ENCODE results near the gene EPB41L1. TPM values are rescaled to one million over a fixed set of nuclear protein-coding genes. Genes with fewer than 3 reads are reported as not detected.

EPB41L1 gene
- total RNA-seq, 1 experiment from 2014 or later = 38.7 TPM

GRCh38 chr20:36141310-36141709 is 13.2 kb upstream of the EPB41L1 start:
- no peak for TF ChIP-seq E2F4 (CRISPR knock-in tag; IDR thresholded peaks at IDR 0.05; ENCODE audit: borderline replicate concordance, low read depth)
- no peak for TF ChIP-seq JAZF1 (CRISPR knock-in tag; IDR thresholded peaks at IDR 0.05)
- TF ChIP-seq ZNF423 (CRISPR knock-in tag; IDR thresholded peaks at IDR 0.05) = no peak
- TF ChIP-seq ZSCAN18 (CRISPR knock-in tag; IDR thresholded peaks at IDR 0.05) = no peak
- no peak for TF ChIP-seq CBFB (CRISPR knock-in tag; IDR thresholded peaks at IDR 0.05; ENCODE audit: low read depth)
- TF ChIP-seq ATF6 (CRISPR knock-in tag; IDR thresholded peaks at IDR 0.05) = no peak
- no peak for TF ChIP-seq ZNF396 (CRISPR knock-in tag; IDR thresholded peaks at IDR 0.05; ENCODE audit: borderline replicate concordance)
- no peak for TF ChIP-seq KAT7 (CRISPR knock-in tag; IDR thresholded peaks at IDR 0.05; ENCODE audit: borderline replicate concordance)
- no peak for ATAC-seq
- Mint-ChIP-seq H3K4me3 (no peak overlapping the region), H3K4me1 (peaks cover 5% of the 10 kb centered on the region), H3K27ac (no peak overlapping the region), H3K9me3 (no peaks in the 10 kb centered on the region), H3K27me3 (ENCODE audit: low read depth) (no peaks in the 10 kb centered on the region; the same call in 1 of the 2 replicates), H3K36me3 (no peaks in the 10 kb centered on the region)
- DNase-seq (ENCODE audit: low spot score) = no peak
- POLR2A ChIA-PET = no interaction called here
- CTCF ChIA-PET = interaction anchor here (6.9 kb wide), 1 partner anchor 149 kb away, joined by 366 read pairs; no protein-coding TSS in a partner anchor

- DNase-seq (ENCODE audit: low spot score) (no peak), ATAC-seq (no peak)
- Mint-ChIP-seq H3K9me3 (no peaks in the 10 kb centered on the region), H3K4me3 (no peak overlapping the region), H3K27ac (no peak overlapping the region), H3K4me1 (no peaks in the 10 kb centered on the region), H3K27me3 (ENCODE audit: low read depth) (no peaks in the 10 kb centered on the region; the same call in 1 of the 2 replicates), H3K36me3 (no peaks in the 10 kb centered on the region)
- POLR2A ChIA-PET = no interaction called here
- CTCF ChIA-PET = interaction anchor here (0.5 to 2.4 kb wide), 3 partner anchors 12 to 151 kb away, joined by 3 to 9 read pairs (median 8); no protein-coding TSS in a partner anchor
- TF ChIP-seq NFATC4 (CRISPR knock-in tag; IDR thresholded peaks at IDR 0.05) (no peak), ZBTB21 (CRISPR knock-in tag; IDR thresholded peaks at IDR 0.05; ENCODE audit: borderline replicate concordance) (no peak), JUN (CRISPR knock-in tag; IDR thresholded peaks at IDR 0.05) (no peak), RELA (CRISPR knock-in tag; IDR thresholded peaks at IDR 0.05; ENCODE audit: borderline replicate concordance) (no peak), ZNF671 (CRISPR knock-in tag; IDR thresholded peaks at IDR 0.05) (no peak), ERG (CRISPR knock-in tag; IDR thresholded peaks at IDR 0.05) (no peak), ZNF281 (CRISPR knock-in tag; IDR thresholded peaks at IDR 0.05) (no peak), GTF2I (CRISPR knock-in tag; conservative IDR thresholded peaks at IDR 0.05) (no peak), ZNF423 (CRISPR knock-in tag; IDR thresholded peaks at IDR 0.05) (no peak), IRF2 (CRISPR knock-in tag; IDR thresholded peaks at IDR 0.05; ENCODE audit: borderline replicate concordance, low read depth) (no peak), TCF7 (CRISPR knock-in tag; IDR thresholded peaks at IDR 0.05; ENCODE audit: low read depth) (no peak), ZNF396 (CRISPR knock-in tag; IDR thresholded peaks at IDR 0.05; ENCODE audit: borderline replicate concordance) (no peak), MXD4 (CRISPR knock-in tag; IDR thresholded peaks at IDR 0.05; ENCODE audit: borderline replicate concordance) (no peak), ARID4B (CRISPR knock-in tag; IDR thresholded peaks at IDR 0.05; ENCODE audit: borderline replicate concordance) (no peak)
These were observed 10.2 kb upstream of the EPB41L1 start for GRCh38 chr20:36144336-36144735.
